HEK293 (cell line): Measurements from ENCODE around the gene METTL22.

Experiments
- CTCF ChIA-PET: fragments of 350-600 bp; formaldehyde crosslinking; extraction: SDS; loops from one replicate; lab custom pipeline; 2021; ENCODE audit warnings: antibody characterized with exemption; lab: Yijun Ruan, JAX
- POLR2A ChIA-PET: fragments of 300-600 bp; formaldehyde crosslinking; extraction: SDS; loops from one replicate; lab custom pipeline; 2020; ENCODE audit warnings: antibody characterized with exemption, inconsistent platforms; lab: Yijun Ruan, JAX
- H3K27ac ChIP-seq: fragments of 200-500 bp; sonication (Bioruptor generic); 2 replicates; pipeline ENCODE4 v1.5.1; 2014; ENCODE audit warnings: low read depth, low read length, control low read depth, inconsistent platforms; ENCODE audit errors: extremely low read depth
- H3K36me3 ChIP-seq, 2 experiments: fragments of 200-500 bp in 1 of 2; sonication (Bioruptor generic) in 1 of 2; 1 replicate in 1 of 2; 2 replicates in 1 of 2; pipeline ENCODE4 v1.5.1; 2014 to 2017; ENCODE audit warnings: inconsistent platforms in 2 of 2, low read length in 2 of 2; ENCODE audit not compliant: control insufficient read depth in 2 of 2, insufficient read depth in 1 of 2
- H3K4me1 ChIP-seq: fragments of 200-500 bp; sonication (Bioruptor generic); 2 replicates; pipeline ENCODE4 v1.5.1; 2014; ENCODE audit warnings: mild to moderate bottlenecking, low read length, inconsistent platforms; ENCODE audit not compliant: control insufficient read depth, insufficient read depth
- H3K4me3 ChIP-seq: 2 replicates; pipeline ENCODE4 v1.5.1; 2011; ENCODE audit warnings: low read depth, mild to moderate bottlenecking, control low read depth, low read length, moderate library complexity
- H3K9me3 ChIP-seq: fragments of 200-500 bp; sonication (Bioruptor generic); 2 replicates; pipeline ENCODE4 v1.5.1; 2014; ENCODE audit warnings: low read depth, low read length, inconsistent platforms; ENCODE audit not compliant: control insufficient read depth, insufficient read depth
- HOXA7 ChIP-seq: sonication (generic); formaldehyde crosslinking; IDR thresholded peaks from 2 replicates; pipeline ENCODE4 v1.8.1; 2022; ENCODE audit warnings: missing genetic modification reagents, borderline replicate concordance
- IKZF3 ChIP-seq: fragments of 450-650 bp; IDR thresholded peaks from 2 replicates; pipeline ENCODE4 v1.5.0; 2018; ENCODE audit warnings: missing biosample characterization, mild to moderate bottlenecking, missing genetic modification characterization, moderate library complexity
- MZF1 ChIP-seq: fragments of 450-650 bp; formaldehyde crosslinking; IDR thresholded peaks from 2 replicates; pipeline ENCODE4 v1.5.1; 2017; ENCODE audit warnings: missing biosample characterization, missing genetic modification characterization, borderline replicate concordance
- ZBTB17 ChIP-seq: fragments of 450-650 bp; formaldehyde crosslinking; IDR thresholded peaks from 2 replicates; pipeline ENCODE4 v1.5.1; 2016; ENCODE audit warnings: missing biosample characterization, missing genetic modification characterization
- ZBTB8A ChIP-seq: fragments of 450-650 bp; formaldehyde crosslinking; IDR thresholded peaks from 2 replicates; pipeline ENCODE4 v1.5.1; 2016; ENCODE audit warnings: missing biosample characterization, missing genetic modification characterization
- ZNF146 ChIP-seq: fragments of 450-650 bp; formaldehyde crosslinking; IDR thresholded peaks from 2 replicates; pipeline ENCODE4 v1.5.1; 2016; ENCODE audit warnings: missing biosample characterization, missing genetic modification characterization
- ZNF155 ChIP-seq: fragments of 450-650 bp; formaldehyde crosslinking; IDR thresholded peaks from 2 replicates; pipeline ENCODE4 v1.5.1; 2016; ENCODE audit warnings: missing biosample characterization, missing genetic modification characterization
- ZNF239 ChIP-seq: fragments of 450-650 bp; formaldehyde crosslinking; IDR thresholded peaks from 2 replicates; pipeline ENCODE4 v1.5.1; 2016; ENCODE audit warnings: missing biosample characterization, missing genetic modification characterization
- ZNF311 ChIP-seq: fragments of 450-650 bp; formaldehyde crosslinking; IDR thresholded peaks from 2 replicates; pipeline ENCODE4 v1.5.1; 2017; ENCODE audit warnings: missing biosample characterization, missing genetic modification characterization, borderline replicate concordance
- ZNF324 ChIP-seq: fragments of 450-650 bp; formaldehyde crosslinking; IDR thresholded peaks from 2 replicates; pipeline ENCODE4 v1.5.1; 2016; ENCODE audit warnings: missing biosample characterization, missing genetic modification characterization
- ZNF426 ChIP-seq: fragments of 450-650 bp; formaldehyde crosslinking; IDR thresholded peaks from 2 replicates; pipeline ENCODE4 v1.5.1; 2017; ENCODE audit warnings: missing biosample characterization, missing genetic modification characterization, mild to moderate bottlenecking, inconsistent platforms, moderate library complexity
- ZNF433 ChIP-seq: fragments of 450-650 bp; formaldehyde crosslinking; IDR thresholded peaks from 2 replicates; pipeline ENCODE4 v1.5.1; 2016; ENCODE audit warnings: missing biosample characterization, missing genetic modification characterization, low read depth
- ZNF48 ChIP-seq: fragments of 450-650 bp; formaldehyde crosslinking; IDR thresholded peaks from 2 replicates; pipeline ENCODE4 v1.5.1; 2016; ENCODE audit warnings: missing biosample characterization, missing genetic modification characterization
- ZNF585B ChIP-seq: fragments of 450-650 bp; formaldehyde crosslinking; IDR thresholded peaks from 2 replicates; pipeline ENCODE4 v1.5.1; 2016; ENCODE audit warnings: missing biosample characterization, missing genetic modification characterization
- ZNF747 ChIP-seq: fragments of 450-650 bp; formaldehyde crosslinking; IDR thresholded peaks from 2 replicates; pipeline ENCODE4 v1.5.1; 2016; ENCODE audit warnings: missing biosample characterization, missing genetic modification characterization
- ZNF76 ChIP-seq: fragments of 450-650 bp; formaldehyde crosslinking; IDR thresholded peaks from 2 replicates; pipeline ENCODE4; 2016; ENCODE audit warnings: low read depth, missing biosample characterization, missing genetic modification characterization, borderline replicate concordance
- ZNF777 ChIP-seq: fragments of 450-650 bp; formaldehyde crosslinking; IDR thresholded peaks from 2 replicates; pipeline ENCODE4 v1.5.1; 2017; ENCODE audit warnings: missing biosample characterization, missing genetic modification characterization, borderline replicate concordance
- ZXDB ChIP-seq: fragments of 450-650 bp; formaldehyde crosslinking; IDR thresholded peaks from 2 replicates; pipeline ENCODE4 v1.5.1; 2016; ENCODE audit warnings: missing biosample characterization, missing genetic modification characterization
- TF ChIP-seq, protein P1 (sequence below): fragments of 450-650 bp; IDR thresholded peaks from 2 replicates; pipeline ENCODE4 v1.5.1; 2018; ENCODE audit warnings: missing biosample characterization, missing genetic modification characterization
- TF ChIP-seq, protein P2 (sequence below): fragments of 450-650 bp; formaldehyde crosslinking; IDR thresholded peaks from 2 replicates; pipeline ENCODE4 v1.5.1; 2016; ENCODE audit warnings: missing biosample characterization, missing genetic modification characterization
- TF ChIP-seq, protein P3 (sequence below): fragments of 450-650 bp; formaldehyde crosslinking; conservative IDR thresholded peaks from 2 replicates; pipeline ENCODE4 v1.5.1; 2016; ENCODE audit warnings: low read depth, missing biosample characterization, missing genetic modification characterization
- TF ChIP-seq, protein P4 (sequence below): fragments of 450-650 bp; formaldehyde crosslinking; IDR thresholded peaks from 2 replicates; pipeline ENCODE4 v1.5.1; 2017; ENCODE audit warnings: missing biosample characterization, missing genetic modification characterization

Gene METTL22

DNA sequence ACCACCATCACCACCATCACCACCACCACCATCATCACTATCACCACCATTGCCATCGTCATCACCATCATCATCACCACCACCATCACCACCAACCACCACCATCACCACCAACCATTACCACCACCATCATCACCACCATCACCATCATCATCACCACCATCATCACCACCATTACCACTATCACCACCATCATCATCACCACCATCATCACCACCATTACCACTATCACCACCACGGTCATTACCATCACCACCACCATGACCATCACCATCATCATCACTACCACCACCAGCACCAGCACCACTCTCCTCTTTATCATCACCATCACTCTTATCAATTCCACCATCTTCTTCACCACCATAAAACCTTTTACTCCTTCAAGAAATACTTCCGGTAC lies 30.0 kb upstream of the METTL22 start (continued):
- TF ChIP-seq IKZF3 (tag by site-specific recombination) (no peak), ZXDB (tag by site-specific recombination) (no peak), MZF1 (tag by site-specific recombination) (no peak), ZNF433 (tag by site-specific recombination) (no peak)
- TF ChIP-seq, protein P1, sequence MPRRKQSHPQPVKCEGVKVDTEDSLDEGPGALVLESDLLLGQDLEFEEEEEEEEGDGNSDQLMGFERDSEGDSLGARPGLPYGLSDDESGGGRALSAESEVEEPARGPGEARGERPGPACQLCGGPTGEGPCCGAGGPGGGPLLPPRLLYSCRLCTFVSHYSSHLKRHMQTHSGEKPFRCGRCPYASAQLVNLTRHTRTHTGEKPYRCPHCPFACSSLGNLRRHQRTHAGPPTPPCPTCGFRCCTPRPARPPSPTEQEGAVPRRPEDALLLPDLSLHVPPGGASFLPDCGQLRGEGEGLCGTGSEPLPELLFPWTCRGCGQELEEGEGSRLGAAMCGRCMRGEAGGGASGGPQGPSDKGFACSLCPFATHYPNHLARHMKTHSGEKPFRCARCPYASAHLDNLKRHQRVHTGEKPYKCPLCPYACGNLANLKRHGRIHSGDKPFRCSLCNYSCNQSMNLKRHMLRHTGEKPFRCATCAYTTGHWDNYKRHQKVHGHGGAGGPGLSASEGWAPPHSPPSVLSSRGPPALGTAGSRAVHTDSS: peak; percentile 78

DNA sequence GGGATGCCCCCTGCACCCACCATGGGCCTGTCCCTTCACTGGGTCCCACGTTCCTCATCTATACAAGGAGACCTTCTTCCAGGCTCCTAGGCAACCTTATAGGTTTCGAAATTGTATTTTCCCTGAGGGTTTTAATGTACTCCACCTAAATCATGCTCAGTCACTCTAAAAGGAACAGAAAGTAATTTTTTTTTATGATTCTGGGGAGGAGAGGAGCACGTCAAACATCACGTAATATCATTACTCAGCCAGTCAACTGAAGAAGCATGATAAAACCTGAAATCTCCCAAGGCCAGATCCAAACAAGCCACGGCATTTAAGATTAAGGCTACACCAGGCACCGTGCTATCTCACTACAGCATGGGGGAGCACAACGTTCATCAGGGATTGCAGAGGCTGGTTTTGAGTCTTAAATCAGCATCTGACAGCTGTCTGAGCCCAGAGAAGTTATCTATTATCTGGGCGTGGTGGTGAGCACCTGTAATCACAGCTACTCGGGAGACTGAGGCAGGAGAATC lies 27.3 kb upstream of the METTL22 start:
- Histone ChIP-seq H3K9me3 (no peaks in the 10 kb centered on the region), H3K4me3 (no peak overlapping the region), H3K36me3 (no peaks in the 10 kb centered on the region), H3K4me1 (no peaks in the 10 kb centered on the region), H3K27ac (no peak overlapping the region)
- POLR2A ChIA-PET: no interaction called here
- no peak for TF ChIP-seq ZNF426 (tag by site-specific recombination)
- no peak for TF ChIP-seq ZNF76
- TF ChIP-seq ZBTB17 (tag by site-specific recombination): no peak
- no peak for TF ChIP-seq ZBTB8A (tag by site-specific recombination)
- no peak for TF ChIP-seq ZNF747 (tag by site-specific recombination)
- TF ChIP-seq ZNF146 (tag by site-specific recombination): no peak
- TF ChIP-seq, protein P2, sequence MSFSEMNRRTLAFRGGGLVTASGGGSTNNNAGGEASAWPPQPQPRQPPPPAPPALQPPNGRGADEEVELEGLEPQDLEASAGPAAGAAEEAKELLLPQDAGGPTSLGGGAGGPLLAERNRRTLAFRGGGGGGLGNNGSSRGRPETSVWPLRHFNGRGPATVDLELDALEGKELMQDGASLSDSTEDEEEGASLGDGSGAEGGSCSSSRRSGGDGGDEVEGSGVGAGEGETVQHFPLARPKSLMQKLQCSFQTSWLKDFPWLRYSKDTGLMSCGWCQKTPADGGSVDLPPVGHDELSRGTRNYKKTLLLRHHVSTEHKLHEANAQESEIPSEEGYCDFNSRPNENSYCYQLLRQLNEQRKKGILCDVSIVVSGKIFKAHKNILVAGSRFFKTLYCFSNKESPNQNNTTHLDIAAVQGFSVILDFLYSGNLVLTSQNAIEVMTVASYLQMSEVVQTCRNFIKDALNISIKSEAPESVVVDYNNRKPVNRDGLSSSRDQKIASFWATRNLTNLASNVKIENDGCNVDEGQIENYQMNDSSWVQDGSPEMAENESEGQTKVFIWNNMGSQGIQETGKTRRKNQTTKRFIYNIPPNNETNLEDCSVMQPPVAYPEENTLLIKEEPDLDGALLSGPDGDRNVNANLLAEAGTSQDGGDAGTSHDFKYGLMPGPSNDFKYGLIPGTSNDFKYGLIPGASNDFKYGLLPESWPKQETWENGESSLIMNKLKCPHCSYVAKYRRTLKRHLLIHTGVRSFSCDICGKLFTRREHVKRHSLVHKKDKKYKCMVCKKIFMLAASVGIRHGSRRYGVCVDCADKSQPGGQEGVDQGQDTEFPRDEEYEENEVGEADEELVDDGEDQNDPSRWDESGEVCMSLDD: no peak
- no peak for TF ChIP-seq HOXA7 (CRISPR knock-in tag)
- no peak for TF ChIP-seq ZNF239 (tag by site-specific recombination)
- TF ChIP-seq, protein P3, sequence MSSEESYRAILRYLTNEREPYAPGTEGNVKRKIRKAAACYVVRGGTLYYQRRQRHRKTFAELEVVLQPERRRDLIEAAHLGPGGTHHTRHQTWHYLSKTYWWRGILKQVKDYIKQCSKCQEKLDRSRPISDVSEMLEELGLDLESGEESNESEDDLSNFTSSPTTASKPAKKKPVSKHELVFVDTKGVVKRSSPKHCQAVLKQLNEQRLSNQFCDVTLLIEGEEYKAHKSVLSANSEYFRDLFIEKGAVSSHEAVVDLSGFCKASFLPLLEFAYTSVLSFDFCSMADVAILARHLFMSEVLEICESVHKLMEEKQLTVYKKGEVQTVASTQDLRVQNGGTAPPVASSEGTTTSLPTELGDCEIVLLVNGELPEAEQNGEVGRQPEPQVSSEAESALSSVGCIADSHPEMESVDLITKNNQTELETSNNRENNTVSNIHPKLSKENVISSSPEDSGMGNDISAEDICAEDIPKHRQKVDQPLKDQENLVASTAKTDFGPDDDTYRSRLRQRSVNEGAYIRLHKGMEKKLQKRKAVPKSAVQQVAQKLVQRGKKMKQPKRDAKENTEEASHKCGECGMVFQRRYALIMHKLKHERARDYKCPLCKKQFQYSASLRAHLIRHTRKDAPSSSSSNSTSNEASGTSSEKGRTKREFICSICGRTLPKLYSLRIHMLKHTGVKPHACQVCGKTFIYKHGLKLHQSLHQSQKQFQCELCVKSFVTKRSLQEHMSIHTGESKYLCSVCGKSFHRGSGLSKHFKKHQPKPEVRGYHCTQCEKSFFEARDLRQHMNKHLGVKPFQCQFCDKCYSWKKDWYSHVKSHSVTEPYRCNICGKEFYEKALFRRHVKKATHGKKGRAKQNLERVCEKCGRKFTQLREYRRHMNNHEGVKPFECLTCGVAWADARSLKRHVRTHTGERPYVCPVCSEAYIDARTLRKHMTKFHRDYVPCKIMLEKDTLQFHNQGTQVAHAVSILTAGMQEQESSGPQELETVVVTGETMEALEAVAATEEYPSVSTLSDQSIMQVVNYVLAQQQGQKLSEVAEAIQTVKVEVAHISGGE (tag by site-specific recombination): no peak
- TF ChIP-seq ZNF324: no peak
- TF ChIP-seq ZNF777 (tag by site-specific recombination): no peak
- no peak for TF ChIP-seq ZNF311 (tag by site-specific recombination)
- TF ChIP-seq, protein P4, sequence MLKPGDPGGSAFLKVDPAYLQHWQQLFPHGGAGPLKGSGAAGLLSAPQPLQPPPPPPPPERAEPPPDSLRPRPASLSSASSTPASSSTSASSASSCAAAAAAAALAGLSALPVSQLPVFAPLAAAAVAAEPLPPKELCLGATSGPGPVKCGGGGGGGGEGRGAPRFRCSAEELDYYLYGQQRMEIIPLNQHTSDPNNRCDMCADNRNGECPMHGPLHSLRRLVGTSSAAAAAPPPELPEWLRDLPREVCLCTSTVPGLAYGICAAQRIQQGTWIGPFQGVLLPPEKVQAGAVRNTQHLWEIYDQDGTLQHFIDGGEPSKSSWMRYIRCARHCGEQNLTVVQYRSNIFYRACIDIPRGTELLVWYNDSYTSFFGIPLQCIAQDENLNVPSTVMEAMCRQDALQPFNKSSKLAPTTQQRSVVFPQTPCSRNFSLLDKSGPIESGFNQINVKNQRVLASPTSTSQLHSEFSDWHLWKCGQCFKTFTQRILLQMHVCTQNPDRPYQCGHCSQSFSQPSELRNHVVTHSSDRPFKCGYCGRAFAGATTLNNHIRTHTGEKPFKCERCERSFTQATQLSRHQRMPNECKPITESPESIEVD (tag by site-specific recombination): no peak
- TF ChIP-seq ZNF585B: no peak
- no peak for TF ChIP-seq ZNF155 (tag by site-specific recombination)
- no peak for TF ChIP-seq ZNF48 (tag by site-specific recombination)
- CTCF ChIA-PET: interaction anchor here (0.6 kb wide), 1 partner anchor 22 kb away, joined by 3 read pairs; no protein-coding TSS in a partner anchor
